ENCODE results near the gene CFAP298.

CFAP298 gene

GRCh38 chr21:32602099-32602498, 10.1 kb downstream of the CFAP298 start:
- no peak overlapping the region for H3K27ac ChIP-seq
- no peak overlapping the region for H3K4me3 ChIP-seq

GRCh38 chr21:32599526-32599925, 12.7 kb downstream of the CFAP298 start:
- H3K27ac ChIP-seq = no peak overlapping the region

GRCh38 chr21:32599091-32599490, 13.1 kb downstream of the CFAP298 start:
- no peak overlapping the region for H3K4me3 ChIP-seq
- H3K27ac ChIP-seq = no peak overlapping the region

More at GRCh38 chr21:32599526-32599925, 12.7 kb downstream of the CFAP298 start:
- no peak overlapping the region for H3K4me3 ChIP-seq

GRCh38 chr21:32597205-32597604, 15.0 kb downstream of the CFAP298 start:
- H3K4me3 ChIP-seq = no peak overlapping the region
- no peak overlapping the region for H3K27ac ChIP-seq

GRCh38 chr21:32595431-32595830, 16.7 kb downstream of the CFAP298 start:
- Histone ChIP-seq H3K4me3 (no peak overlapping the region), H3K27ac (no peak overlapping the region)

- no peak overlapping the region for H3K27ac ChIP-seq
- no peak overlapping the region for H3K4me3 ChIP-seq
These were observed 18.5 kb downstream of the CFAP298 start for GRCh38 chr21:32593690-32594089.

GRCh38 chr21:32592929-32593502, 19.2 kb downstream of the CFAP298 start:
- no peak overlapping the region for H3K27ac ChIP-seq
- no peak overlapping the region for H3K4me3 ChIP-seq

- no peak overlapping the region for H3K27ac ChIP-seq
- H3K4me3 ChIP-seq = no peak overlapping the region
These were observed 22.0 kb downstream of the CFAP298 start for GRCh38 chr21:32590130-32590529.

GRCh38 chr21:32587651-32588050, 24.5 kb downstream of the CFAP298 start:
- Histone ChIP-seq H3K4me3 (no peak overlapping the region), H3K27ac (no peak overlapping the region)

GRCh38 chr21:32587120-32587519, 25.1 kb downstream of the CFAP298 start:
- H3K27ac ChIP-seq = no peak overlapping the region

GRCh38 chr21:32585970-32586369, 26.2 kb downstream of the CFAP298 start:
- H3K27ac ChIP-seq = no peak overlapping the region

More at GRCh38 chr21:32587120-32587519, 25.1 kb downstream of the CFAP298 start:
- no peak overlapping the region for H3K4me3 ChIP-seq

GRCh38 chr21:32585042-32585710, 27.0 kb downstream of the CFAP298 start, which contains the start of gene TCP10L:
Gene TCP10L (minus strand): TSS chr21:32585523. CDS start chr21:32584304, 1,219 bp downstream.
- Histone ChIP-seq H3K27ac (no peak within 1 kb of the TSS), H3K4me3 (no peak within 1 kb of the TSS)

More at GRCh38 chr21:32585970-32586369, 26.2 kb downstream of the CFAP298 start:
- no peak overlapping the region for H3K4me3 ChIP-seq

GRCh38 chr21:32584472-32584871, 27.7 kb downstream of the CFAP298 start:
- no peak overlapping the region for H3K27ac ChIP-seq
- H3K4me3 ChIP-seq = no peak overlapping the region

GRCh38 chr21:32581732-32582131, 30.4 kb downstream of the CFAP298 start:
- Histone ChIP-seq H3K4me3 (no peak overlapping the region), H3K27ac (no peak overlapping the region)

GRCh38 chr21:32580949-32581348, 31.2 kb downstream of the CFAP298 start:
- H3K27ac ChIP-seq = no peak overlapping the region
- no peak overlapping the region for H3K4me3 ChIP-seq

- Histone ChIP-seq H3K4me3 (no peak overlapping the region), H3K27ac (no peak overlapping the region)
These were observed 34.0 kb downstream of the CFAP298 start for GRCh38 chr21:32578107-32578691.

- H3K4me3 ChIP-seq = no peak overlapping the region
- H3K27ac ChIP-seq = no peak overlapping the region
These were observed 36.2 kb downstream of the CFAP298 start for GRCh38 chr21:32576011-32576410.

GRCh38 chr21:32574946-32575925, 36.9 kb downstream of the CFAP298 start:
- Histone ChIP-seq H3K27ac (no peak overlapping the region), H3K4me3 (no peak overlapping the region)

GRCh38 chr21:32572574-32573420, 39.4 kb downstream of the CFAP298 start:
- no peak overlapping the region for H3K27ac ChIP-seq
- peak overlapping the region in 1 of 7 experiments; percentile 0 for H3K4me3 ChIP-seq
